HepG2 (cell line): ENCODE results near the gene SLC4A9. TPM values are rescaled to one million over a fixed set of nuclear protein-coding genes. Genes with fewer than 3 reads are reported as not detected.

ENCODE experiments used
- BORCS8-MEF2B ChIP-seq: sonication (generic); formaldehyde crosslinking; IDR thresholded peaks from 2 replicates; pipeline ENCODE4 v1.8.0; 2022; ENCODE audit warnings: mild to moderate bottlenecking, missing genetic modification reagents
- CENPT ChIP-seq: sonication (generic); formaldehyde crosslinking; IDR thresholded peaks from 2 replicates; pipeline ENCODE4 v1.8.0; 2022; ENCODE audit warnings: low read depth, mild to moderate bottlenecking, moderate library complexity, missing genetic modification reagents
- FOXM1 ChIP-seq: sonication (generic); formaldehyde crosslinking; IDR thresholded peaks from 2 replicates; pipeline ENCODE4 v1.5.0; 2020; ENCODE audit warnings: missing genetic modification reagents
- GATAD2A ChIP-seq: IDR thresholded peaks from 2 replicates; pipeline ENCODE4 v1.6.1; 2016
- MAZ ChIP-seq, 2 experiments: sonication (generic) in 1 of 2; formaldehyde crosslinking in 1 of 2; IDR thresholded peaks; 2 replicates each; pipeline versions ENCODE4 v1.5.0 to v1.6.1; 2012 to 2020; ENCODE audit warnings: low read depth in 2 of 2, mild to moderate bottlenecking in 2 of 2, borderline replicate concordance in 1 of 2, improper control_type of control experiment in 1 of 2, low read length in 1 of 2, missing genetic modification reagents in 1 of 2, moderate library complexity in 1 of 2
- RFXAP ChIP-seq: sonication (generic); formaldehyde crosslinking; IDR thresholded peaks from 2 replicates; pipeline ENCODE4 v1.4.0; 2020; ENCODE audit warnings: missing genetic modification reagents, borderline replicate concordance
- RXRA ChIP-seq: sonication (generic); formaldehyde crosslinking; IDR thresholded peaks from 2 replicates; pipeline ENCODE4 v1.5.1; 2020; ENCODE audit warnings: missing genetic modification reagents
- SOX6 ChIP-seq, 2 experiments: fragments of 450-650 bp in 1 of 2; sonication (generic) in 1 of 2; formaldehyde crosslinking in 1 of 2; IDR thresholded peaks; 2 replicates each; pipeline versions ENCODE4 v1.4.0 to v1.6.1; 2017 to 2020; ENCODE audit warnings: antibody characterized with exemption in 1 of 2, mild to moderate bottlenecking in 1 of 2, missing genetic modification reagents in 1 of 2
- SRSF9 ChIP-seq: fragments of 200-400 bp; formaldehyde crosslinking; IDR thresholded peaks from 2 replicates; pipeline ENCODE4 v1.6.1; 2018; ENCODE audit warnings: borderline replicate concordance, mild to moderate bottlenecking, low read depth, low read length; ENCODE audit not compliant: insufficient read depth, poor library complexity, severe bottlenecking
- SRY ChIP-seq: sonication (generic); formaldehyde crosslinking; IDR thresholded peaks from 2 replicates; pipeline ENCODE4 v1.8.0; 2022; ENCODE audit warnings: mild to moderate bottlenecking, missing genetic modification reagents
- TEAD3 ChIP-seq: optimal IDR thresholded peaks from 2 replicates; pipeline ENCODE3; 2016; ENCODE audit warnings: borderline replicate concordance
- TGIF2 ChIP-seq: IDR thresholded peaks from 2 replicates; pipeline ENCODE4 v1.6.1; 2016; ENCODE audit warnings: control low read depth, missing compliant biosample characterization
- ZBTB38 ChIP-seq: sonication (generic); formaldehyde crosslinking; IDR thresholded peaks from 2 replicates; pipeline ENCODE4 v1.5.1; 2020; ENCODE audit warnings: mild to moderate bottlenecking, missing genetic modification reagents
- ZC3H13 ChIP-seq: sonication (generic); formaldehyde crosslinking; IDR thresholded peaks from 2 replicates; pipeline ENCODE4 v1.8.1; 2023; ENCODE audit warnings: mild to moderate bottlenecking, missing genetic modification reagents, moderate library complexity
- ZFX ChIP-seq: sonication (generic); formaldehyde crosslinking; IDR thresholded peaks from 2 replicates; pipeline ENCODE4 v1.4.0; 2020; ENCODE audit warnings: mild to moderate bottlenecking, low read depth, missing genetic modification reagents, moderate library complexity
- ZNF333 ChIP-seq: sonication (generic); formaldehyde crosslinking; IDR thresholded peaks from 2 replicates; pipeline ENCODE4 v1.4.0; 2020; ENCODE audit warnings: mild to moderate bottlenecking, missing genetic modification reagents, borderline replicate concordance
- ZNF546 ChIP-seq: sonication (generic); formaldehyde crosslinking; conservative IDR thresholded peaks from 2 replicates; pipeline ENCODE4 v1.8.1; 2023; ENCODE audit warnings: mild to moderate bottlenecking, missing genetic modification reagents
- ZNF556 ChIP-seq: sonication (generic); formaldehyde crosslinking; IDR thresholded peaks from 2 replicates; pipeline ENCODE4 v1.4.0; 2020; ENCODE audit warnings: mild to moderate bottlenecking, missing genetic modification reagents, borderline replicate concordance
- ZNF570 ChIP-seq: sonication (generic); formaldehyde crosslinking; IDR thresholded peaks from 2 replicates; pipeline ENCODE4 v1.4.0; 2020; ENCODE audit warnings: mild to moderate bottlenecking, missing genetic modification reagents, borderline replicate concordance
- ZNF644 ChIP-seq: IDR thresholded peaks from 2 replicates; pipeline ENCODE4 v1.6.1; 2016; ENCODE audit warnings: low read depth
- ZNF746 ChIP-seq: sonication (generic); formaldehyde crosslinking; IDR thresholded peaks from 2 replicates; pipeline ENCODE4 v1.8.0; 2022; ENCODE audit warnings: mild to moderate bottlenecking, missing genetic modification reagents
- ZNF879 ChIP-seq: sonication (generic); formaldehyde crosslinking; IDR thresholded peaks from 2 replicates; pipeline ENCODE4 v1.8.1; 2023; ENCODE audit warnings: missing genetic modification reagents
- polyA plus RNA-seq, 8 experiments: library from polyadenylated mRNA; depleted of rRNA in 3 of 8; stranded (reverse) in 7 of 8; unstranded in 1 of 8; fragments of >200 nt; fragmentation: Illumina TruSeq in 4 of 8; extraction: Trizol in 4 of 8; gene quantifications; 2 replicates each; pipeline versions ENCODE4 v1.2.1 to v1.2.3, GENCODE V29; 2011 to 2016; ENCODE audit warnings: low read depth in 4 of 8, missing spikeins in 1 of 8, mixed read lengths in 1 of 8; ENCODE audit not compliant: insufficient read depth in 1 of 8
- total RNA-seq, 5 experiments: library from RNA; depleted of rRNA; stranded (reverse); fragments of >200 nt; fragmentation: Illumina TruSeq; extraction: Trizol; gene quantifications; 2 replicates each; pipeline ENCODE4 v1.2.3, GENCODE V29; 2016; ENCODE audit warnings: low read depth in 1 of 5
- TF ChIP-seq, protein P1 (sequence below): IDR thresholded peaks from 2 replicates; pipeline ENCODE4 v1.4.0; 2020; ENCODE audit warnings: mild to moderate bottlenecking, missing genetic modification reagents
- TF ChIP-seq, protein P2 (sequence below): sonication (generic); formaldehyde crosslinking; IDR thresholded peaks from 2 replicates; pipeline ENCODE4 v1.8.1; 2023; ENCODE audit warnings: mild to moderate bottlenecking, inconsistent platforms, moderate library complexity, missing genetic modification reagents, borderline replicate concordance

Gene SLC4A9
- total and polyA plus RNA-seq, 2 of the 13 experiments (the other 11 are each of a cell fraction or from before 2014, with no cell fraction given): not detected

DNA sequence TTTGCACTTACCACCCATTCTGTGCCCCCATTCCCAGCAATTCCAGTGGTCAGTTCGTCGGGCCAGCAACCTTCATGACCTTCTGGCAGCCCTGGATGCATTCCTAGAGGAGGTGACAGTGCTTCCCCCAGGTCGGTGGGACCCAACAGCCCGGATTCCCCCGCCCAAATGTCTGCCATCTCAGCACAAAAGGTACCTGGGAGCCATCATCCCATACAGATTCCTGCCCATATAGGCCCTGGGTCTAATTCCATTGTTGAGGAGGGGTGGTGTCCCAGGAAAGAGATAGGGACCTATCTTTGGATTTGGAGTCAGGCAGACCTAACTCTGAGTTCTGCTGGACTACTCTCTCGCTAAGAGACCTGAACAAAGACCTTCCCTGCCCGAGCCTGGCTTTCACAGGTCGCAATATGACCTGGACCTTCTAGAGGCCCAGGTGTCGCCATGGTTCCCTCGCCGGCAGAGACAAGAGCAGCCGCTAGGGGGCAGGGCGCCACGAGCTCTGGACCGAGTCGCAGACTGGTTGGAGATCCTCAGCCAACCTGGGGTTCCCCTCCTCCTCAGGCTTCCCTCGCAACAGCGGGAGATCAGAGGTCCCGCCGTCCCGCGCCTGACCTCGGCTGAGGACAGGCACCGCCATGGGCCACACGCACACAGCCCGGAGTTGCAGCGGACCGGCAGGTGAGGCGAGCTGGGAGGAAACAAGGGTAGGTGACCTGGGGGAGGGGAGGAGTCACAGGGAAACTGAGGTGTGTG lies 3.1 kb downstream of the SLC4A9 start (continued):
- TF ChIP-seq ZNF746 (CRISPR knock-in tag) (0 out of 2 replicates have a peak, but pooled peaks have one; percentile 41), RFXAP (peak; percentile 67; the same call in 1 of the 2 replicates), SOX6 (IDR thresholded peaks at IDR 0.05) (no peak), SOX6 (CRISPR knock-in tag; IDR thresholded peaks at IDR 0.05) (peak; percentile 52), ZNF333 (CRISPR knock-in tag) (peak; percentile 39; the same call in 1 of the 2 replicates), ZNF644 (0 out of 2 replicates have a peak, but pooled peaks have one; percentile 17), ZNF556 (CRISPR knock-in tag) (peak; percentile 79; the same call in 1 of the 2 replicates), ZNF879 (CRISPR knock-in tag) (no peak), ZFX (CRISPR knock-in tag) (peak; percentile 72), RXRA (CRISPR knock-in tag) (peak; percentile 99), TGIF2 (CRISPR knock-in tag) (0 out of 2 replicates have a peak, but pooled peaks have one; percentile 20), ZNF570 (CRISPR knock-in tag) (no peak), ZNF546 (0 out of 2 replicates have a peak, but pooled peaks have one; percentile 46), ZC3H13 (CRISPR knock-in tag) (0 out of 2 replicates have a peak, but pooled peaks have one; percentile 34), GATAD2A (CRISPR knock-in tag) (peak; percentile 21; the same call in 1 of the 2 replicates), TEAD3 (peak; percentile 32), FOXM1 (CRISPR knock-in tag) (no peak), SRY (0 out of 2 replicates have a peak, but pooled peaks have one; percentile 43), MAZ (IDR thresholded peaks at IDR 0.05; ENCODE audit: borderline replicate concordance, low read depth, low read length) (no peak), MAZ (CRISPR knock-in tag; IDR thresholded peaks at IDR 0.05; ENCODE audit: low read depth) (peak; percentile 53; the same call in 1 of the 2 replicates), CENPT (CRISPR knock-in tag) (no peak), ZBTB38 (CRISPR knock-in tag) (0 out of 2 replicates have a peak, but pooled peaks have one; percentile 23), BORCS8-MEF2B (CRISPR knock-in tag) (peak; percentile 58; the same call in 1 of the 2 replicates), SRSF9 (no peak)
- TF ChIP-seq, protein P1, sequence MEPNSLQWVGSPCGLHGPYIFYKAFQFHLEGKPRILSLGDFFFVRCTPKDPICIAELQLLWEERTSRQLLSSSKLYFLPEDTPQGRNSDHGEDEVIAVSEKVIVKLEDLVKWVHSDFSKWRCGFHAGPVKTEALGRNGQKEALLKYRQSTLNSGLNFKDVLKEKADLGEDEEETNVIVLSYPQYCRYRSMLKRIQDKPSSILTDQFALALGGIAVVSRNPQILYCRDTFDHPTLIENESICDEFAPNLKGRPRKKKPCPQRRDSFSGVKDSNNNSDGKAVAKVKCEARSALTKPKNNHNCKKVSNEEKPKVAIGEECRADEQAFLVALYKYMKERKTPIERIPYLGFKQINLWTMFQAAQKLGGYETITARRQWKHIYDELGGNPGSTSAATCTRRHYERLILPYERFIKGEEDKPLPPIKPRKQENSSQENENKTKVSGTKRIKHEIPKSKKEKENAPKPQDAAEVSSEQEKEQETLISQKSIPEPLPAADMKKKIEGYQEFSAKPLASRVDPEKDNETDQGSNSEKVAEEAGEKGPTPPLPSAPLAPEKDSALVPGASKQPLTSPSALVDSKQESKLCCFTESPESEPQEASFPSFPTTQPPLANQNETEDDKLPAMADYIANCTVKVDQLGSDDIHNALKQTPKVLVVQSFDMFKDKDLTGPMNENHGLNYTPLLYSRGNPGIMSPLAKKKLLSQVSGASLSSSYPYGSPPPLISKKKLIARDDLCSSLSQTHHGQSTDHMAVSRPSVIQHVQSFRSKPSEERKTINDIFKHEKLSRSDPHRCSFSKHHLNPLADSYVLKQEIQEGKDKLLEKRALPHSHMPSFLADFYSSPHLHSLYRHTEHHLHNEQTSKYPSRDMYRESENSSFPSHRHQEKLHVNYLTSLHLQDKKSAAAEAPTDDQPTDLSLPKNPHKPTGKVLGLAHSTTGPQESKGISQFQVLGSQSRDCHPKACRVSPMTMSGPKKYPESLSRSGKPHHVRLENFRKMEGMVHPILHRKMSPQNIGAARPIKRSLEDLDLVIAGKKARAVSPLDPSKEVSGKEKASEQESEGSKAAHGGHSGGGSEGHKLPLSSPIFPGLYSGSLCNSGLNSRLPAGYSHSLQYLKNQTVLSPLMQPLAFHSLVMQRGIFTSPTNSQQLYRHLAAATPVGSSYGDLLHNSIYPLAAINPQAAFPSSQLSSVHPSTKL: peak; percentile 60
- TF ChIP-seq, protein P2, sequence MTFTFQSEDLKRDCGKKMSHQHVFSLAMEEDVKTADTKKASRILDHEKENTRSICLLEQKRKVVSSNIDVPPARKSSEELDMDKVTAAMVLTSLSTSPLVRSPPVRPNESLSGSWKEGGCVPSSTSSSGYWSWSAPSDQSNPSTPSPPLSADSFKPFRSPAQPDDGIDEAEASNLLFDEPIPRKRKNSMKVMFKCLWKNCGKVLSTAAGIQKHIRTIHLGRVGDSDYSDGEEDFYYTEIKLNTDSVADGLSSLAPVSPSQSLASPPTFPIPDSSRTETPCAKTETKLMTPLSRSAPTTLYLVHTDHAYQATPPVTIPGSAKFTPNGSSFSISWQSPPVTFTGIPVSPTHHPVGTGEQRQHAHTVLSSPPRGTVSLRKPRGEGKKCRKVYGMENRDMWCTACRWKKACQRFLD (CRISPR knock-in tag): no peak
